ENCODE results near the gene SNTG2. TPM values are rescaled to one million over a fixed set of nuclear protein-coding genes. Genes with fewer than 3 reads are reported as not detected.

SNTG2 gene
- total RNA-seq, 1 experiment from 2014 or later: not detected

DNA sequence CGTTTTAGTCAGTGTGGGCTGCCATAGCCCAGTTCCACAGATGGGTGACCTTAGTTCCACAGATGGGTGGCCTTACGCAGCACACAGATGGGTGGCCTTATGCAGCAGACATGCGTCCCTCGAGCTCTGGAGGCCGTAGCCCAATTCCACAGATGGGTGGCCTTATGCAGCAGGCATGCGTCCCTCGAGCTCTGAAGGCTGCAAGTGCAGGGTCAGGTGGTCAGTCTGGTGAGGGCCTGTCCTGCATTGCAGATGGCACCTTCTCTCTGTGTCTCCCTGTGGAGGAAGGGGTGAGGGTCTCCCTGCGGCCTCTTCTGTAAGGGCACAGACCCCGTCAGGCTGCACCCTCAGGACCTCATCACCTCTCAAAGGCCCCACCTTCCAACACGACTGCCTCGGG, 273.1 kb downstream of the SNTG2 start:
- no TSS peak for BruUV-seq (replicated peaks)
- H3K27ac Mint-ChIP-seq (ENCODE audit: unreplicated experiment): no peak overlapping the region
- ChIA-PET POLR2A (no interaction called here), CTCF (no interaction called here)
- no peaks in the 10 kb centered on the region for H3K4me1 Mint-ChIP-seq (ENCODE audit: low read depth, unreplicated experiment)
- peaks cover 24% of the 10 kb centered on the region for H3K9me3 Mint-ChIP-seq (ENCODE audit: unreplicated experiment)
- no peaks in the 10 kb centered on the region for H3K4me1 ChIP-seq
- H3K27me3 ChIP-seq (replicated peaks; ENCODE audit: control insufficient read depth, insufficient read depth, low read length): no peaks in the 10 kb centered on the region
- intact Hi-C loops (cut with micrococcal nuclease; ENCODE audit: unreplicated experiment): no loop called here
- no peak overlapping the region for H3K4me3 ChIP-seq (ENCODE audit: low read depth, low read length)
- no peak for DNase-seq
- peaks cover 9% of the 10 kb centered on the region for H3K27me3 Mint-ChIP-seq (ENCODE audit: insufficient read depth, unreplicated experiment)
- TF ChIP-seq, protein P1, sequence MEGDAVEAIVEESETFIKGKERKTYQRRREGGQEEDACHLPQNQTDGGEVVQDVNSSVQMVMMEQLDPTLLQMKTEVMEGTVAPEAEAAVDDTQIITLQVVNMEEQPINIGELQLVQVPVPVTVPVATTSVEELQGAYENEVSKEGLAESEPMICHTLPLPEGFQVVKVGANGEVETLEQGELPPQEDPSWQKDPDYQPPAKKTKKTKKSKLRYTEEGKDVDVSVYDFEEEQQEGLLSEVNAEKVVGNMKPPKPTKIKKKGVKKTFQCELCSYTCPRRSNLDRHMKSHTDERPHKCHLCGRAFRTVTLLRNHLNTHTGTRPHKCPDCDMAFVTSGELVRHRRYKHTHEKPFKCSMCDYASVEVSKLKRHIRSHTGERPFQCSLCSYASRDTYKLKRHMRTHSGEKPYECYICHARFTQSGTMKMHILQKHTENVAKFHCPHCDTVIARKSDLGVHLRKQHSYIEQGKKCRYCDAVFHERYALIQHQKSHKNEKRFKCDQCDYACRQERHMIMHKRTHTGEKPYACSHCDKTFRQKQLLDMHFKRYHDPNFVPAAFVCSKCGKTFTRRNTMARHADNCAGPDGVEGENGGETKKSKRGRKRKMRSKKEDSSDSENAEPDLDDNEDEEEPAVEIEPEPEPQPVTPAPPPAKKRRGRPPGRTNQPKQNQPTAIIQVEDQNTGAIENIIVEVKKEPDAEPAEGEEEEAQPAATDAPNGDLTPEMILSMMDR (IDR thresholded peaks at IDR 0.05; ENCODE audit: insufficient read depth in 1 of 2, low read depth in 1 of 2, low read length in 1 of 2, severe bottlenecking in 1 of 2, unreplicated experiment in 1 of 2): no peak
- no peaks in the 10 kb centered on the region for H3K9me3 ChIP-seq
- H3K4me3 Mint-ChIP-seq (ENCODE audit: unreplicated experiment): no peak overlapping the region
- H3K36me3 Mint-ChIP-seq (ENCODE audit: insufficient read depth, unreplicated experiment): peaks cover 15% of the 10 kb centered on the region
- H3K36me3 ChIP-seq (ENCODE audit: control insufficient read depth, insufficient read depth, low read length): no peaks in the 10 kb centered on the region

DNA sequence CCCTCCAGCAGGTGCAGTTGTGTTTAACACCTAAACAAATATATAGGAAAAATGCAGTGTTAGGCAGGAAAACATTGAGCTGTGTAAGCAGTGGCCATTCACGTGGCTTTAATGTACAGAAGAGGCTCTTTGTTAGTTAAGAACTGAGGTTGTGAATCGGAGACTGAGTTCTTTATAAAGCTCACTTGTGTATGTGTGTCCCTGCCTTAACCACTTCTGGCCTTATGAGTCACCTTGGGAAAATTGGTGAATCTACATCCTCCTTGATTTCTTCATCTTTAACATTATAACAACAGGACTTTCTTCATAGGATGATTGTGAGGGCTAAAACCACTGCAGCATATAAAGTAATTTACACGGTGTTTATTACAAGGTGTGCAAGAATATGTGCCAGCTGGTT, 274.3 kb downstream of the SNTG2 start:
- POLR2A ChIA-PET: no interaction called here
- intact Hi-C loops (cut with micrococcal nuclease; ENCODE audit: unreplicated experiment): no loop called here
- no peaks in the 10 kb centered on the region for H3K27me3 ChIP-seq (replicated peaks; ENCODE audit: control insufficient read depth, insufficient read depth, low read length)

DNA sequence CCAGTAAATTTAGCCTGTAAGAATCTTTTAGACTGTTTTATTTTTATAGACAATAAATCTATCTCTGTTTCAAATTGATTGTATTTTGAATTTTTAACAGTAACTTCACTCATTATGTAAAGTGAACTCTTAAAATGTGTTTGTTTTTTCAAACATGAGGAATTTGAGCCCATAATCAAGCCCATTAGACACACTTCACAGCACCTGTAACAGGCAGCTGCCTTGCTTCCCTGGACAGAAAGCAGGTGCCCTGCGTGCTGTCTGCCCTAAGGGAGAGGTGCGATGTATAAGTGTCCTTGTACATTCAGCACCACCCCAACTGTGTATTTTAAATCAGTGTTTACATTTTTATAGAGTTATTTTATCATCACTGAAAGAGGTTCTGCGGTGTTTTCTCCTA, 276.1 kb downstream of the SNTG2 start:
- TF ChIP-seq, protein P1 (IDR thresholded peaks at IDR 0.05; ENCODE audit: insufficient read depth in 1 of 2, low read depth in 1 of 2, low read length in 1 of 2, severe bottlenecking in 1 of 2, unreplicated experiment in 1 of 2): no peak
- peaks cover 7% of the 10 kb centered on the region for H3K9me3 Mint-ChIP-seq (ENCODE audit: unreplicated experiment)
- intact Hi-C loops (cut with micrococcal nuclease; ENCODE audit: unreplicated experiment): no loop called here
- H3K27me3 Mint-ChIP-seq (ENCODE audit: insufficient read depth, unreplicated experiment): peaks cover 9% of the 10 kb centered on the region
- CTCF ChIA-PET: no interaction called here
- DNase-seq: no peak
- no peaks in the 10 kb centered on the region for H3K36me3 ChIP-seq (ENCODE audit: control insufficient read depth, insufficient read depth, low read length)
- H3K4me1 Mint-ChIP-seq (ENCODE audit: low read depth, unreplicated experiment): no peaks in the 10 kb centered on the region
- no peak overlapping the region for H3K4me3 ChIP-seq (ENCODE audit: low read depth, low read length)
- no peak overlapping the region for H3K4me3 Mint-ChIP-seq (ENCODE audit: unreplicated experiment)
- BruUV-seq (replicated peaks): no TSS peak
- H3K36me3 Mint-ChIP-seq (ENCODE audit: insufficient read depth, unreplicated experiment): peaks cover 6% of the 10 kb centered on the region
- POLR2A ChIA-PET: no interaction called here
- no peak overlapping the region for H3K27ac Mint-ChIP-seq (ENCODE audit: unreplicated experiment)
- no peaks in the 10 kb centered on the region for H3K27me3 ChIP-seq (replicated peaks; ENCODE audit: control insufficient read depth, insufficient read depth, low read length)
- H3K4me1 ChIP-seq: no peaks in the 10 kb centered on the region
- no peaks in the 10 kb centered on the region for H3K9me3 ChIP-seq

More for the DNA sequence above, 274.3 kb downstream of the SNTG2 start:
- no peaks in the 10 kb centered on the region for H3K36me3 ChIP-seq (ENCODE audit: control insufficient read depth, insufficient read depth, low read length)
- H3K27me3 Mint-ChIP-seq (ENCODE audit: insufficient read depth, unreplicated experiment): peaks cover 9% of the 10 kb centered on the region
- no peaks in the 10 kb centered on the region for H3K9me3 ChIP-seq
- H3K4me1 ChIP-seq: no peaks in the 10 kb centered on the region
- CTCF ChIA-PET: no interaction called here
- TF ChIP-seq, protein P1 (IDR thresholded peaks at IDR 0.05; ENCODE audit: insufficient read depth in 1 of 2, low read depth in 1 of 2, low read length in 1 of 2, severe bottlenecking in 1 of 2, unreplicated experiment in 1 of 2): no peak
- H3K27ac Mint-ChIP-seq (ENCODE audit: unreplicated experiment): no peak overlapping the region
- BruUV-seq (replicated peaks): no TSS peak
- no peak overlapping the region for H3K4me3 ChIP-seq (ENCODE audit: low read depth, low read length)
- H3K4me1 Mint-ChIP-seq (ENCODE audit: low read depth, unreplicated experiment): no peaks in the 10 kb centered on the region
- DNase-seq: no peak
- H3K4me3 Mint-ChIP-seq (ENCODE audit: unreplicated experiment): no peak overlapping the region
- peaks cover 19% of the 10 kb centered on the region for H3K9me3 Mint-ChIP-seq (ENCODE audit: unreplicated experiment)
- H3K36me3 Mint-ChIP-seq (ENCODE audit: insufficient read depth, unreplicated experiment): peaks cover 15% of the 10 kb centered on the region
